Mesothelial cell of epicardium (in vitro differentiated cells): ENCODE data around the gene EPN1. TPM values are rescaled to one million over a fixed set of nuclear protein-coding genes. Genes with fewer than 3 reads are reported as not detected.
A peak's percentile ranks its signal among the peaks of the same experiment; 100 is the strongest.

Experiments used
- DNase-seq, 2 experiments: peaks; one replicate each; pipeline ENCODE4 v3.0.0; 2021; ENCODE audit warnings: low spot score in 2 of 2; ENCODE audit not compliant: unreplicated experiment in 2 of 2
- H3K27ac Mint-ChIP-seq: 2 replicates; pipeline ENCODE4 v1.8.0; 2021; ENCODE audit warnings: mixed read lengths
- H3K27me3 Mint-ChIP-seq: 2 replicates; pipeline ENCODE4 v1.8.0; 2021; ENCODE audit warnings: low read depth, mixed read lengths
- H3K36me3 Mint-ChIP-seq: 2 replicates; pipeline ENCODE4 v1.8.0; 2021; ENCODE audit warnings: mixed read lengths
- H3K4me1 Mint-ChIP-seq: 2 replicates; pipeline ENCODE4 v1.8.0; 2021; ENCODE audit warnings: mixed read lengths
- H3K4me3 Mint-ChIP-seq: 2 replicates; pipeline ENCODE4 v1.8.0; 2021; ENCODE audit warnings: mild to moderate bottlenecking, moderate library complexity, mixed read lengths
- H3K9me3 Mint-ChIP-seq: 2 replicates; pipeline ENCODE4 v1.8.0; 2021; ENCODE audit warnings: mixed read lengths
- total RNA-seq: library from RNA; stranded (reverse); gene quantifications from 3 replicates; pipeline ENCODE4 v1.2.1, GENCODE V29; 2021
- TF ChIP-seq, protein P1 (sequence below): fragments of 200-600 bp; sonication (generic); IDR thresholded peaks from one replicate; pipeline ENCODE4 v1.5.0; 2021; ENCODE audit warnings: antibody characterized with exemption; ENCODE audit not compliant: unreplicated experiment

Gene EPN1
- total RNA-seq, 1 donor from 2014 or later = 99.6 TPM

DNA sequence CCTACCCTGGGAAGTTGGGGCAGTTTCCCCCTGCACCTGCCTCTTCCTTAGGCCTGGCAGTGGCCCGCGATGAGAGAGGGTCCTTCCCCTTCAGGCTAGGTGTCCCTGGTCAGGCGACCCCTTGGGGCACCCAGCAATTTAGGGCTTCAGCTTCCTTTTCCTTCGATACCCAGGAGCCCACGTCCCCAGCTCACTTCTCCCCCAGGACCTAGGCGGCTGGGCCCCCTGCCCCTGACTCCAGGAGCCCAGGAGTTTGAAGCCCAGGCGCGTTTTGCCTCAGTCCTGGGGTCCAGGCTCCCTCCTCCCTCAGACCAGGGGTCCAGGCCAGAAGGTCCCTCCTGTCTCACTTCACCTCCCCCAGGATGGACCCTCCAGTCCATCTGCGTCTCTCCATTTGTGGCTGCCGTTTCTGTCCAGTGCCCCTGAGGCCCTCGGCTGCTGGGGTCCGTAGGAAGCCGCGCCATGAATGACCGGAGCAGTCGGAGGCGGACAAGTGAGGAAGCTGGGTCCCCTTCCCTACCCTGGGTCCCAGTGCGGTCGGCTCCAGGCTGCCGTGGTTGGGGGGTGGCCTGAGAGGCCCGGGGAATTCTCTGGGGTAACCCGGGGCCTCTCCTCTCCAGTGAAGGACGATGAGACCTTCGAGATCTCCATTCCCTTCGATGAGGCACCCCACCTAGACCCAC is 26.3 kb upstream of the EPN1 start:
- Mint-ChIP-seq H3K27me3 (no peaks in the 10 kb centered on the region), H3K4me3 (peak overlapping the region; percentile 78), H3K4me1 (peaks cover 38% of the 10 kb centered on the region), H3K9me3 (no peaks in the 10 kb centered on the region), H3K27ac (peak overlapping the region; percentile 61), H3K36me3 (peaks cover 9% of the 10 kb centered on the region)
- TF ChIP-seq, protein P1, sequence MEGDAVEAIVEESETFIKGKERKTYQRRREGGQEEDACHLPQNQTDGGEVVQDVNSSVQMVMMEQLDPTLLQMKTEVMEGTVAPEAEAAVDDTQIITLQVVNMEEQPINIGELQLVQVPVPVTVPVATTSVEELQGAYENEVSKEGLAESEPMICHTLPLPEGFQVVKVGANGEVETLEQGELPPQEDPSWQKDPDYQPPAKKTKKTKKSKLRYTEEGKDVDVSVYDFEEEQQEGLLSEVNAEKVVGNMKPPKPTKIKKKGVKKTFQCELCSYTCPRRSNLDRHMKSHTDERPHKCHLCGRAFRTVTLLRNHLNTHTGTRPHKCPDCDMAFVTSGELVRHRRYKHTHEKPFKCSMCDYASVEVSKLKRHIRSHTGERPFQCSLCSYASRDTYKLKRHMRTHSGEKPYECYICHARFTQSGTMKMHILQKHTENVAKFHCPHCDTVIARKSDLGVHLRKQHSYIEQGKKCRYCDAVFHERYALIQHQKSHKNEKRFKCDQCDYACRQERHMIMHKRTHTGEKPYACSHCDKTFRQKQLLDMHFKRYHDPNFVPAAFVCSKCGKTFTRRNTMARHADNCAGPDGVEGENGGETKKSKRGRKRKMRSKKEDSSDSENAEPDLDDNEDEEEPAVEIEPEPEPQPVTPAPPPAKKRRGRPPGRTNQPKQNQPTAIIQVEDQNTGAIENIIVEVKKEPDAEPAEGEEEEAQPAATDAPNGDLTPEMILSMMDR = no peak
- no peak for DNase-seq

GRCh38 chr19:55649268-55650125 is 25.5 kb upstream of the EPN1 start:
- TF ChIP-seq, protein P1 = no peak
- Mint-ChIP-seq H3K4me3 (peak overlapping the region; percentile 78), H3K36me3 (peaks cover 9% of the 10 kb centered on the region), H3K9me3 (no peaks in the 10 kb centered on the region), H3K27me3 (no peaks in the 10 kb centered on the region), H3K27ac (peak overlapping the region; percentile 43), H3K4me1 (peaks cover 32% of the 10 kb centered on the region)
- no peak for DNase-seq

DNA sequence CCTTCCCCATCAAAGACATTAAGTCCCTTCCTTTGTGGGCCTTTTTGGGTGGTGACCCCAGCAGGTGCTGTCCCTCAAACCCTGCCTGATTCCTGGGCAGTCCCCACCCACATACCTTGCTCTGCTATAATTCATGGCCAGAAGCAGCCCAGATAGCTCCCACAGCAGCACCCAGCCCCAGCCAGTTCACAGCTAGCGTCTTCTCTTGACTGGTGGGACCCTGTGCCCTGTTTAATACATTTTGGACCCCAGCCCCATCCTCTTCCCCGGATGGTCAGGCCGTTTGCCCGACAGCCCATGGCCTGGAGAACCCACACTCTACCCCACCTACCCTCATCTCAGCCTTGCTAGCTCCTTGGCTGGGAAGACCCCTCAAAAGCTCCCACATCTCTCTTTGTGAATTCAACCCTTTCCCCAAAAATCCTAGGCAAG is 24.9 kb upstream of the EPN1 start:
- Mint-ChIP-seq H3K27me3 (no peaks in the 10 kb centered on the region), H3K4me3 (peak overlapping the region; percentile 58), H3K27ac (peak overlapping the region; percentile 69)

DNA sequence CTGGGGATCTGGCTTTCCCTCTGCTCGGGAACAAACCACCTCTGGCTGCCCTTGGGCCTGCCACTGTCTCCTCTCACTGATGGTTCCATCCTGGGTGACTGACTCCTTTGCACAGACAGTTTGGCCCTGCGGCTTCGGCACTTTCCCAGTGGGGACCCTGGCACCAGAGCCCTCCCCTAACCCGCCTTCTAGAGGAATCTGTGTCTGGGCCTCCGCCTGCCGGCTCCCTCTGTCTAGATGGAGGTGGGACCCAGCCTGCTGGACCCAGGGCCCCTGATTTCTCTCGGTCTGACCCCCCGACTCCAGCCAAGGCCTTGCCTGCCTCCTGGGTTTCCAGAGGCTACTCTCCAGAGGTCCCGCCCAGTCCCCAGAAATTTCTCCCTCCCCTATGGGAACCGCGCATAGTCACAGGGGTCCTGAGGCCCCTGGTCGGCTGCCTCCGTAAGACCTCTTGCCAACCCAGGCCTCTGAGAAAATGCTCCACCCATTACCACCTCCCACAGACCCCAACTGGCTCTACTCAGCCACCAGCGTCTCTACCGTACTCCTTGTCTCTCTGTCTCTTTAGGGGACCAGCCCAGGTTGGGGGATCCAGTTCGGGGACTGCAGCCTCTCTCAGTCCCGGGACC is 24.3 kb upstream of the EPN1 start:
- H3K36me3 Mint-ChIP-seq = peaks cover 9% of the 10 kb centered on the region
- no peaks in the 10 kb centered on the region for H3K9me3 Mint-ChIP-seq
- peaks cover 27% of the 10 kb centered on the region for H3K4me1 Mint-ChIP-seq
- DNase-seq = no peak
- TF ChIP-seq, protein P1 = no peak
- H3K4me3 Mint-ChIP-seq = peak overlapping the region; percentile 58
- peak overlapping the region; percentile 69 for H3K27ac Mint-ChIP-seq
- no peaks in the 10 kb centered on the region for H3K27me3 Mint-ChIP-seq

More for the DNA sequence above, 24.9 kb upstream of the EPN1 start:
- peaks cover 30% of the 10 kb centered on the region for H3K4me1 Mint-ChIP-seq
- H3K36me3 Mint-ChIP-seq = peaks cover 9% of the 10 kb centered on the region
- TF ChIP-seq, protein P1 = no peak
- no peaks in the 10 kb centered on the region for H3K9me3 Mint-ChIP-seq
- no peak for DNase-seq

GRCh38 chr19:55651236-55651635 is 23.8 kb upstream of the EPN1 start:
- TF ChIP-seq, protein P1 = no peak
- peaks cover 32% of the 10 kb centered on the region for H3K4me1 Mint-ChIP-seq
- no peak overlapping the region for H3K27ac Mint-ChIP-seq
- H3K36me3 Mint-ChIP-seq = peaks cover 9% of the 10 kb centered on the region
- no peaks in the 10 kb centered on the region for H3K27me3 Mint-ChIP-seq
- no peak for DNase-seq
- H3K4me3 Mint-ChIP-seq = no peak overlapping the region
- no peaks in the 10 kb centered on the region for H3K9me3 Mint-ChIP-seq
